ENCODE data around the gene CFP.

CFP gene

GRCh38 chrX:47597222-47597621, 32.5 kb downstream of the CFP start:
- no peak for DNase-seq

DNA sequence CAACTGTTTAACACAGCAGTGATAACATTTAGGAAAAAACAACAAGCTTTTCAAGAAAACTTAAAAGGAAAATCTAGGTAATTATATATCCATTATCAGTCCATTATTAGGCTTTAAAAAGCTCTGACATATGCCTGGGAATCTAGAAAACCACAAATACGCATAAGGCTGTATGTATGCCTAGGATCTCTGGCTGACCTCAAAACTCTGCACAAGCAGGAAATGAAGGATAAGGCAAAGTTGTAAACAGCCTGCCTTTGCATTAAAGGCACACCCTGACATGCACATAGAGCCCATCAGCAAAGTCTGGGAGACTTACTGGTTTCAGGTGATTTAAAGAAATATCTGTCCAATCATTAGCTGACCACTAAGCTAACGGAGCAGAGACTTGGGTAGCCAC, 33.5 kb downstream of the CFP start:
- no peak for DNase-seq

DNA sequence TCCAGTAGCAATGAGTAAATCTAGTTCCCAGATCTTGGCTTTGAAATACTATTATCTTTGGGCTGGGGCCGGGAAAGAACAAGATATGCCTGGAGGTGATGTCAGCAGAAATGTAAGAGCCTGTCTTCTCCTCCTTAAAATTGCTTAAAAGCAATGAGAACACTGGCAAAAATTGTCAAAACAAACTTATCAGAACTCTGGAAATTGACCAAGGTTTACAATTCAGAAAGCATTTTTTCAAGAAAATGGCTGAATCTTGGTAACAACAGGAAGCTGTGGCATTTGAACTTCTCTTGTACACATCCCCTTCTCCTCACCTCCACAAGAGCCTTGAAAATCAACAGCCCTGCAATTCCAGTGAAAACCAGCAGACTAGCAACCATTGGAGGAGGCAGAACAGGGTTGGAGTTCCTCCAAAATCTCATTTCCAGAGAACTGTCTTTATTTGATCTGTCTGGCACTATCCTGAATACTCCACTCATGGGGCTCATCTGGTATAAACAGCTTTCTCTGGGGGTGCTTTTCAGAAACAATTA, 33.9 kb downstream of the CFP start:
- DNase-seq: no peak

DNA sequence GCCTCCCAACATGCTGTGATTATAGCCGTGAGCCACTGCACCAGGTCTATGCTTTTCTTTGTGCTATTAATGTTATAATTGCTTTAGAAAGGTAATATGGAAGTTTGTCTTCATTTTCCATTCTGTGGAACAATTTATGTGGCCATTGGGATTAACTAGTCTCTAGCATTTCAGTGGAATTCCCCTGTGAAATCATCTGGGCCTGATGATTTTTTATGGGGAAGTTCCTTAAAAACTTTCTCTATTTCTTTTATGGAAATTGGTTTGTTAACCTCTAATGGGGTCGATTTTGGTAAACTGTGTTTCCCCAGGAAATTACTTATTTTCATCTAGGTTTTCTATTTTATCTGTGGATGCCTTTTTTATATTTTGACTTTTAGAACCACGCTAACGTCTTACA, 36.2 kb downstream of the CFP start:
- no peak for DNase-seq

- DNase-seq: no peak
Measured at GRCh38 chrX:47590984-47591383, 38.7 kb downstream of the CFP start.

GRCh38 chrX:47587906-47588735, 41.6 kb downstream of the CFP start:
- no peak for DNase-seq

DNA sequence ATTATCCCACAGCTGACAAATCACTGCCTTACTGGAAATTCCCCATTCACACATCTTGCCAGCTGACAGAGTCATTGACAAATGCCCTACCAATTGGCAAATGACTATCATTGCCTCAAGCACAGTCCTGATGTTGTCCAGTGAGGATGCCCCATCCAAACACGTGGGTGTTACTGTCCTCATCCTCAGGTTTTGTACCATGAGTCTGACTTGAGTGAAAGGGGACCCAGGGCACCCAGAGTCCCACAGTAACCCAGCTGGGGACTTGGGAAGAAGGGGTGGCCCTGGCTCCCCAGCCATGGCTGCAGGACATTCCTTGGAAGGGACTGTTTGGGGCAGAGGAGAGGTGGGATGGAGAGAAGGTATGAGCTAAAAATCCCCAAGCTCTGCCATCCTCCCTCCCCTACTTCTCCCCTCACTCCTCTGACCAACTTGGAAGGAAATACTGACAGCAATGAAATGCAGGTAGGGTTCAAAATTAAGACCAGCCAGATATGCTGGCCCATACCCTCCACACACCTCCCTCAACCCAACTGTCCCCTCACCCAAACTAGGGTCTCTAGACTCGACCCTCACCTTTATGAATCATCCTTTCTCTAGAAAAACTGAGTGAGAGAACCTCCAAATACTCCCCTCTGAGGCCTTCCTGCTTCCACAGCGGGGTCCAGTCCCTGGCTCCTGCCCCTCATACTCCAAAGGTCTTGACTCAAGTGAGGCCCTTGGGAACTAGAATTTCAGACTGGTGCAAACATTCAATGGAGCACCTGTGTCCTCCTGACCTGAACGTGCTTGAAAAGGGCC, 42.4 kb downstream of the CFP start:
- no peak for DNase-seq

DNA sequence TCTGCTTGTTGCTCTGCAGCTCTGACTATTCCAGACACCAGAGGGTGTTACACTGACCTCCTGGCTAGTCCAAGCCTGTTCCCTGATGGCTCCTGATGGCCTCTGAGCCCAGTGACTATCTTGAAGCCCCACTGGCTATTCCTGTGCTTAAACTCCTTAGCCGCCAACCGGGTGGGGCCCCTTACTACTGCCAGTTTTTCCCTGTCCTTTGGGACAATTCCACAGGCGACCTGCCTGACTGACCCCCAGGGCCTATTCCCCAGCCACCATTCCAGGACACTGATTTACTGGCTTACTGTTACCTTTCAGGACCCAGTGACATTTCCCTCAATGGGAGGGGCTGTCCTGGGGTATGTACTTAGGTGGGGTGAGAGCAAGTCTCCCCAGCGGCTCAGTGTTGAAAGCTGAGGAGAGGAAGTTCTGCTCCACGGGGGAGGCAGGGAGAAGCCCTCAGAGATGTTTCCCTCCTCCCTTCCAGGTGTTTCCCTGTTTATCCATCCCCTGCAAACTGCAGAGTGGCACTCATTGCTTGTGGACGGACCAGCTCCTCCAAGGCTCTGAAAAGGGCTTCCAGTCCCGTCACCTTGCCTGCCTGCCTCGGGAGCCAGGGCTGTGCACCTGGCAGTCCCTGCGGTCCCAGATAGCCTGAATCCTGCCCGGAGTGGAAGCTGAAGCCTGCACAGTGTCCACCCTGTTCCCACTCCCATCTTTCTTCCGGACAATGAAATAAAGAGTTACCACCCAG, 43.5 kb downstream of the CFP start:
- DNase-seq: no peak

DNA sequence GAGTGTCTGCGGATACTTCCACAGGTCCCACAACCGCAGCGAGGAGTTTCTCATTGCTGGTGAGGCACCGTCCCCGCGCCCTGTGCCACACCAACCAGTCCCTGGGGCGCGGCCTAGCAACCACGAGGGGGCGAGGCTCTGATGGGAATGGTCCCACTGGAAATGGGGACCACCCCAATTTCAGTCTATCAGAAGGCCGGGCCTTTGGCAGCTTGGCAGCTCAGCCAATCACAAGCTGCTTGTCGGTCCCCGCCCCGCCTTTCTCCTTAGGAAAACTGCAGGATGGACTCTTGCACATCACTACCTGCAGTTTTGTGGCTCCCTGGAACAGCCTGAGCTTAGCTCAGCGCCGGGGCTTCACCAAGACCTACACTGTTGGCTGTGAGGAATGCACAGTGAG, 44.5 kb downstream of the CFP start:
- no peak for DNase-seq

DNA sequence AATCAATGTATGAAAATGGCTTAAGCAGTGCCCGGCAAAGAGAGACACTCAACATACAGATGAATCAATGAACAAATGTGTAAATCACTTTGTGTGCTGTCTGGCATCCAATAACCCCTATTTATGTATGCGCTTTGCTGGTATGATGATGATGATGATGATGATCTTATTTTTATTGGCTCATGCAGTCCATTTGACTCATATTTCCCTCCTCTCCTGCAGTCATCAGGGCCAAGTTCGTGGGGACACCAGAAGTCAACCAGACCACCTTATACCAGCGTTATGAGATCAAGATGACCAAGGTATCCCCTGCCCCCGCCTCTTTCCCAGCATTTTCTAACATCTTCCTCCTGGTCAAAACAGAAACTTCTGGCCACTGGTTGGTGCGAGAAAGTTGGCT, 45.0 kb downstream of the CFP start:
- DNase-seq: no peak

DNA sequence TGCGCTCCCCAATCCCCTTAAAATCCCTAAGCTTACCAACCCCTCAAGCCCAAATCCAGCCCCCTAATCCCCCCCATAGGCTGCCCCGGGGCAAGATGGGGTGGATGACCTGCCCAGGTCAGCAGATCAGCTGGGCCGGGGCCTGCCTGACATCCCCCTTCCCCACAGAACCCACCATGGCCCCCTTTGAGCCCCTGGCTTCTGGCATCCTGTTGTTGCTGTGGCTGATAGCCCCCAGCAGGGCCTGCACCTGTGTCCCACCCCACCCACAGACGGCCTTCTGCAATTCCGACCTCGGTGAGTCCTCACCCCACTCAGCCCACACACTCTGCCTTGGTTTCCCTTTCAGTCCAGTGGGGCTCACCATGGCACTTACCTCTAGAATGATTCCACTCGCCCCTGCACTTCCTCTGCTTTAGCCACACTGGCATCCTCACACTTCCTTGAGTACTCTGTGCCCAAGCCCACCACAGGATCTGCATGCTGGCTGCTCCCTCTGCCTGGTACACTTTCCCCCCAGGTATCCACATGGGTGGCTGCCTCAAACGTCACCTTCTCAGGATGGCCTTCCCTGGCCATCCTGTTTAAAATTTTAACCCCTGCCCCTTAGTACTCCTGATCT, 46.4 kb downstream of the CFP start:
- no peak for DNase-seq

DNA sequence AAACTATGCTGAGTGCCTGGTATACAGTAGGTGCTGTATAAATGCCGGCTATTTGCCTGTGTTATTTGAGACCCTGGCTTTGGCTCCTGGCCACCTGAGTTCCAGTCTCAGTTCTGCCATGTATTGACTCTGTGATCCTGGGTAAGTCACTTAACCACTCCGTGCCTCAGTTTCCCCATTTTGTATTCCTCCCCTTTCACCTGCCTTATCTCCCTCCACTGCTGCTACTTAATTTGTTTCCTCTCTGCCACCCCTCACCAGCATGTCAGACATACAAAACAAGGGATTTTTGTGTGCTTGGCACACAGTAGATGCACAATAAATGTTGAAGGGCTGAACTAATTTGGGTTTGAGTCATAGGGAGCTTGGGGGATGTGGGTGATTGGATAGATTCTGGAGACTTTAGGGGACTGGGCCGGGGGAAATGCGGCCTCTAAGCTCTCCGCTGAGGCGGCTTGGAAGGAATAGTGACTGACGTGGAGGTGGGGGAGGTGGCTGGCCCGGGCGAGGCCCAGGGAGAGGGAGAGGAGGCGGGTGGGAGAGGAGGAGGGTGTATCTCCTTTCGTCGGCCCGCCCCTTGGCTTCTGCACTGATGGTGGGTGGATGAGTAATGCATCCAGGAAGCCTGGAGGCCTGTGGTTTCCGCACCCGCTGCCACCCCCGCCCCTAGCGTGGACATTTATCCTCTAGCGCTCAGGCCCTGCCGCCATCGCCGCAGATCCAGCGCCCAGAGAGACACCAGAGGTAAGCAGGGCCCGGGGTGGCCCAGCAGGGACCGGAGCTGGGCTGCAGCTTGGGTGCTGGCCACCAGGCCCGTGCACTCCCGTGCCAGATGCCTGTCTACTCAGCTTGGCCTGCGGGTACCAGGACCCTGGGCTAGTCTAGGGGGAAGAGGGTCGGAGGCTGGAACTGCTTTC, 47.7 kb downstream of the CFP start, which contains the start of gene TIMP1:
Gene TIMP1 (plus strand): TSS at position 706 of the 917 bp plus-strand sequence. CDS start 980 bp downstream, outside the sequence.
- DNase-seq: peak in 1 of 2 experiments; percentile 15

DNA sequence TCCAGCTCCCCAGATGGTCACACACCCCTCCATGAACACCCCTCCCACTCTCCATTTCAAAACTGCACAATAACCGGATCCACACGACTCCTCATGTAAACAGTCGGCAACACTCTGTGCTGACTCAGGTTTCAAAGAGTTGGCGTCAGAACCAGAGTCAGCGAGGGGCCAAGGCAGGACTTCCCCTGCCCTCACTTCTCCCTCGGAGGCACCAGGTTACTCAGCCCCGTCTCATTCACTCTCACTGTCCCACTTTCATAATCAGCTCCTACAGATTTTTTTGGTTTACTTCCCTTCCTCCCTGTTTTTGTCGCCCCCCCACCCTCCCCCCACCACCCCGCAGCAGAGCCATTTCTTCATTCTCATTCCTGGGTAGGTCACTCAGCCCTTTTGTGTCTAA, 50.2 kb downstream of the CFP start:
- DNase-seq: no peak

GRCh38 chrX:47578692-47579091, 51.0 kb downstream of the CFP start:
- no peak for DNase-seq

- DNase-seq: no peak
Measured at GRCh38 chrX:47577901-47578300, 51.8 kb downstream of the CFP start.

DNA sequence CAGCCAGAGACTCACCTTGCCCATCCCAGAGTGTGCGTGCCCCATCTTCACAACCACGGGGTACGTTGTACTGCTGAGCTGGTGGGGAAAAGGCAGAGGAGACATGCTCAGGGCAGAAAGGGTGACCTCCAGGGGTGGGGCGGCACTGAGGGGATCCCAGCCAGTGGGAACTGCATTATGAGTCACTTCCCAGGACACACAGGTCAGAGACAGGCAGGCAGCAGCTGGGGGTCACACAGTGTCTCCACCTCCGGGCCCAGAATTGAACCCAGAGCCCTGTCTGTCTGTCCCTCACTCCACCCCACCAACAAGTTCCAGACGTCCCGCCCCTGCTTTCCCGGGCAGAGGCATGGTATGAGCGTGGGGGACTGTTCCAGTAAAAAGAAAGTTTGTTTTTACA, 52.3 kb downstream of the CFP start:
- DNase-seq: no peak

DNA sequence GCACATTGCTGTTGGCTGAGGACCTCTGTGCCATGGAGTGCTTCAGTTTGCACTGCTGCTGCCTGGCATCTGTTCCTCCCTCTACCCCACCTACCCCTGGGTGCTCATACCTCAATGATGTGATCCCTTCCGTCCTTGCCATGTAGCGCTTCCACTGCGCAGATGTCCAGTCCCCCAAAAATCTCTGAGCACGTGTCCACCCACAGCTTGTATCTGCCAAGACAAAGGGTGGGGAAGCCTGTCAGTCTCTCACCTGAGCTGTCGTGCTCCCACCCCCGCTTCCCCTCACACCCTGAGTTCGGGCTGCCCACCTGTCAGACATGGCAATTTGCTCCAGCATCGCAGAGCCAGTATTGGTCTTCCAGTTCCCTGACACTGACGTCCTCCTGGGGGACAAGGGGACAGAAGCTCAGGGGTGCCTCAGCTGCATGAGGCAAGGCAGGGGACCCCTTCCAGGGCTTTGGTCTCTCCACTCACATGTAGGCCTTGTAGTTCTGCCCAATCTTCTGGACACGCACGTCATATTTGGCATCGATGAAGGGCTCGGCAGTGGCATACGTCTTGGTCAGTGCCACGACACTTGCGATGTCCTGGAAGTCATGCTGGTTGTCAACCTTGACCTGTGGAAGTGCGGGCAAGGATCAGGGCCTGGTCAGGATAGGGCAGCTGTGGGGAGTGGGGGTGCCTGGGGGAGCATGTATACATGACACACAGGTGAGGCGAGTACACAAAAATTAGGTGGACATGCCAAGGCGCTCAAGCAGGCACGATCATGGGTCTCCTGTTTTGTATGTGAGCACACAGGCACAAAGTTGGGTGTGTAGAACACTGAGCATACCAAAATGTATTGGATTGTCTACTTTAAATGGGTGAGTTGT, 53.5 kb downstream of the CFP start:
- no peak for DNase-seq

DNA sequence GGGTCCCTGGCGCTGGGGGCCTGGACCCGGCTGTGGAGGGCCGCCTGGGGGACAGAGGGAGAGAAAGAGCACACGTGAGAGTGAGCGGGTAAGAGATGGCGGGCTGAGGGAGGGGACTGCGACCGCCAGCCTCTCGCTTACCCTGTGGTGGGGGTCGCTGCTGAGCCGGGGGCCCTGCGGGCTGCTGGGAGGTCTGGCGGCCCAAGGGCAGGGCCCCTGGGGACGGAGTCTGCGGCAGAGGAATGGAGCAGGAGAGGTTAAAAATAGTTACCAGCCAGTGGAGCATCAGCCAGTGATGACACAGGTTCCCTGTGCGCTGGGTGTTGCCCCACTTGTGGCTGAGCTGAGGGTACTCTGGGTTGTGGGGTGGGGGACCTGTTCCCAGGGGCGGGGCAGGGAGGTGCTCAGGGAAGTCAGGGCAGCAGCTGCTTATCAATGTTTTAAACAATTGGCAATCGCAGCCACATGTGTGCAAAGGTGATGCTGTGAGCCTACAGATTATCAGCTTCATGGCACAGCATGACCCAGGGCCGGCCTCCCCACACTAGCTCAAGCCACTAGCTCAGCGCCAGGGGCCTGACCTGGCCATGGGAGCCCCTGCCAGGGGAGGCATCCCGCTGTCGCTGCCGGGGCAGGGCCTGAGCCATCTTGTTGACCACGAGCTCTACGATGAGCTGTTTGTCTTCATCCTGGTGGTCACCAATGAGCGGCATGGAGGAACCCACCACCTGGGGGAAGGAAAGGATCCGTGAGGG, 55.0 kb downstream of the CFP start:
- DNase-seq: no peak

- DNase-seq: no peak
Measured at GRCh38 chrX:47574076-47574546, 55.6 kb downstream of the CFP start.

Data from NCI-H446 (cell line).